Activated CD8-positive, alpha-beta T cell treated with anti-CD3 and anti-CD28 coated beads for 36 hours (primary cell): ENCODE results near the gene SIAH2. TPM values are rescaled to one million over a fixed set of nuclear protein-coding genes. Genes with fewer than 3 reads are reported as not detected.

Experiments used
- ATAC-seq: fragments of 200-7000 bp; cut with Tn5 transposase; one replicate; pipeline ENCODE4 v1.10.0; 2021; ENCODE audit warnings: mild to moderate bottlenecking, moderate library complexity
- CTCF ChIA-PET: fragments of 350-600 bp; sonication (Branson Sonifier 250); formaldehyde crosslinking; loops from one replicate; lab custom pipeline; 2021; ENCODE audit warnings: antibody characterized with exemption; lab: Charles Lee
- POLR2A ChIA-PET: fragments of 350-600 bp; sonication (Branson Sonifier 250); formaldehyde crosslinking; loops from one replicate; lab custom pipeline; 2021; ENCODE audit warnings: antibody characterized with exemption; lab: Charles Lee
- DNase-seq: peaks from one replicate; pipeline ENCODE4 v3.0.0-alpha.2; 2020
- H3K27ac Mint-ChIP-seq: one replicate; pipeline ENCODE4 v1.8.0; 2021; ENCODE audit warnings: mild to moderate bottlenecking, mixed read lengths
- H3K27me3 Mint-ChIP-seq: one replicate; pipeline ENCODE4 v1.8.0; 2021; ENCODE audit warnings: mixed read lengths
- H3K36me3 Mint-ChIP-seq: one replicate; pipeline ENCODE4 v1.8.0; 2021; ENCODE audit warnings: low read depth, mixed read lengths
- H3K4me1 Mint-ChIP-seq: one replicate; pipeline ENCODE4 v1.8.0; 2021; ENCODE audit warnings: low read depth, mixed read lengths
- H3K4me3 Mint-ChIP-seq: one replicate; pipeline ENCODE4 v1.8.0; 2021; ENCODE audit warnings: mild to moderate bottlenecking, moderate library complexity, mixed read lengths
- H3K9me3 Mint-ChIP-seq: one replicate; pipeline ENCODE4 v1.8.0; 2021; ENCODE audit warnings: mixed read lengths
- intact Hi-C: fragments of 100-400 bp; cut with micrococcal nuclease; formaldehyde crosslinking; loops from one replicate; pipeline ENCODE4 v1.10.0; 2022
- total RNA-seq, 2 experiments: library from RNA; stranded (reverse); gene quantifications; one replicate each; pipeline ENCODE4 v1.2.3, GENCODE V29; 2021
- TF ChIP-seq, protein P1 (sequence below): fragments of 200-600 bp; IDR thresholded peaks from one replicate; pipeline ENCODE4 v1.8.0; 2022; ENCODE audit warnings: antibody characterized with exemption, mild to moderate bottlenecking

Gene SIAH2
- 10 to 100 TPM; 90.3 to 91.1 TPM for total RNA-seq

- Mint-ChIP-seq H3K4me3 (peak within 1 kb of the TSS; percentile 100), H3K27ac (peak within 1 kb of the TSS; percentile 100), H3K9me3 (no peaks in the 10 kb centered on the region), H3K4me1 (peaks cover 47% of the 10 kb centered on the region), H3K27me3 (no peaks in the 10 kb centered on the region), H3K36me3 (peaks cover 39% of the 10 kb centered on the region)
- intact Hi-C loops, result loop anchor here (5.0 kb wide), 3 partner anchors 161 to 439 kb away; partner anchors contain the start of genes EIF2A, GPR171, SELENOT and SERP1
- TF ChIP-seq, protein P1, sequence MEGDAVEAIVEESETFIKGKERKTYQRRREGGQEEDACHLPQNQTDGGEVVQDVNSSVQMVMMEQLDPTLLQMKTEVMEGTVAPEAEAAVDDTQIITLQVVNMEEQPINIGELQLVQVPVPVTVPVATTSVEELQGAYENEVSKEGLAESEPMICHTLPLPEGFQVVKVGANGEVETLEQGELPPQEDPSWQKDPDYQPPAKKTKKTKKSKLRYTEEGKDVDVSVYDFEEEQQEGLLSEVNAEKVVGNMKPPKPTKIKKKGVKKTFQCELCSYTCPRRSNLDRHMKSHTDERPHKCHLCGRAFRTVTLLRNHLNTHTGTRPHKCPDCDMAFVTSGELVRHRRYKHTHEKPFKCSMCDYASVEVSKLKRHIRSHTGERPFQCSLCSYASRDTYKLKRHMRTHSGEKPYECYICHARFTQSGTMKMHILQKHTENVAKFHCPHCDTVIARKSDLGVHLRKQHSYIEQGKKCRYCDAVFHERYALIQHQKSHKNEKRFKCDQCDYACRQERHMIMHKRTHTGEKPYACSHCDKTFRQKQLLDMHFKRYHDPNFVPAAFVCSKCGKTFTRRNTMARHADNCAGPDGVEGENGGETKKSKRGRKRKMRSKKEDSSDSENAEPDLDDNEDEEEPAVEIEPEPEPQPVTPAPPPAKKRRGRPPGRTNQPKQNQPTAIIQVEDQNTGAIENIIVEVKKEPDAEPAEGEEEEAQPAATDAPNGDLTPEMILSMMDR, result no peak
- CTCF ChIA-PET, result interaction anchor here (0.6 to 8.0 kb wide), 11 partner anchors 13 to 440 kb away, joined by 3 to 52 read pairs (median 6); partner anchors contain the start of gene GPR171
- peak; percentile 95 for DNase-seq
- POLR2A ChIA-PET, result interaction anchor here (0.8 to 8.5 kb wide), 26 partner anchors 8 to 444 kb away, joined by 3 to 125 read pairs (median 8); partner anchors contain the start of genes EIF2A, ERICH6, GPR171 and SELENOT
- peak; percentile 76 for ATAC-seq
Measured at GRCh38 chr3:150763122-150763840, at the start of gene SIAH2. TSS of gene SIAH2 (minus strand) at chr3:150763169. CDS start at chr3:150762849, 320 bp downstream.

DNA sequence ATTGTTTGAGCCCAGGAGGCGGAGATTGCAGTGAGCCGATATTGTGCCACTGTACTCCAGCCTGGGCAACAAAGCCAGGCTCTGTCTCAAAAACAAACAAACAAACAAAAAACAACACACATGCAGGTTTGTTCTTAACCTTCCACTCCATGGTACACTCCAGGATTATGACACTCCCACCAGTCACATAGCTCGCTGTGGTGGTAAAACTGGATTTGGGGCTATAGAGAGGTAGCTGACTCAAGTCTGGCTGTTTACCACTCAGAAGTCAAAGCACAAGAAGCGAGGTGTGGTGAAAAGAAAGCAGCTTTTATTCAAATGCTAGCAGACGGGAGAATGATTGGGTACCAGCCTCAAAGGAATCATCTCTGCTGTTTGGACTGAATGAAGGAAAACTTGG is 49.0 kb upstream of the SIAH2 start:
- H3K4me3 Mint-ChIP-seq, result no peak overlapping the region
- ATAC-seq, result no peak
- no peak overlapping the region for H3K27ac Mint-ChIP-seq
- no peaks in the 10 kb centered on the region for H3K9me3 Mint-ChIP-seq
- POLR2A ChIA-PET, result no interaction called here
- intact Hi-C loops, result no loop called here
- TF ChIP-seq, protein P1, result no peak
- no peak for DNase-seq
- peaks cover 12% of the 10 kb centered on the region for H3K27me3 Mint-ChIP-seq
- no peaks in the 10 kb centered on the region for H3K36me3 Mint-ChIP-seq
- H3K4me1 Mint-ChIP-seq, result no peaks in the 10 kb centered on the region
- CTCF ChIA-PET, result interaction anchor here (0.8 kb wide), 1 partner anchor 24 kb away, joined by 3 read pairs; no protein-coding TSS in a partner anchor

- H3K27me3 Mint-ChIP-seq, result peaks cover 12% of the 10 kb centered on the region
- TF ChIP-seq, protein P1, result no peak
- H3K36me3 Mint-ChIP-seq, result no peaks in the 10 kb centered on the region
- intact Hi-C loops, result no loop called here
- no peaks in the 10 kb centered on the region for H3K9me3 Mint-ChIP-seq
- no peak overlapping the region for H3K27ac Mint-ChIP-seq
- H3K4me3 Mint-ChIP-seq, result no peak overlapping the region
- POLR2A ChIA-PET, result no interaction called here
- no peaks in the 10 kb centered on the region for H3K4me1 Mint-ChIP-seq
- ATAC-seq (no peak), DNase-seq (no peak)
- CTCF ChIA-PET, result interaction anchor here (1.4 kb wide), 1 partner anchor 20 kb away, joined by 3 read pairs; no protein-coding TSS in a partner anchor
Measured at GRCh38 chr3:150810641-150811040, 47.7 kb upstream of the SIAH2 start.

- Mint-ChIP-seq H3K27me3 (peaks cover 6% of the 10 kb centered on the region), H3K9me3 (no peaks in the 10 kb centered on the region), H3K36me3 (no peaks in the 10 kb centered on the region), H3K4me3 (no peak overlapping the region), H3K4me1 (no peaks in the 10 kb centered on the region), H3K27ac (no peak overlapping the region)
- TF ChIP-seq, protein P1, result no peak
- ATAC-seq, result no peak
- intact Hi-C loops, result no loop called here
- POLR2A ChIA-PET, result no interaction called here
- CTCF ChIA-PET, result interaction anchor here (3.7 kb wide), 1 partner anchor 18 kb away, joined by 29 read pairs; no protein-coding TSS in a partner anchor
- DNase-seq, result no peak
Measured at GRCh38 chr3:150806185-150806835, 43.3 kb upstream of the SIAH2 start.
